ENCODE results near the gene C1orf53. TPM values are rescaled to one million over a fixed set of nuclear protein-coding genes. Genes with fewer than 3 reads are reported as not detected.

Gene C1orf53
- total RNA-seq, 1 experiment from 2014 or later, result 20.4 TPM

GRCh38 chr1:197955486-197956394, 53.3 kb downstream of the C1orf53 start:
- peak; percentile 7 for DNase-seq (ENCODE audit: low read depth)

Other genes with a start within 250 kb of the C1orf53 start
- 13.6 and 17.0 TPM in 2 replicates for gene DENND1B, start 127.2 kb upstream of the C1orf53 start, total RNA-seq (2014; rRNA removed; shearing (Covaris generic))
- 3.2 and 7.0 TPM in 2 replicates for gene LHX9, start 14.7 kb downstream of the C1orf53 start, total RNA-seq (2014; rRNA removed; shearing (Covaris generic))

Data from M059J (cell line).